Panc1 (cell line): ENCODE measurements around the gene MS4A8.

ENCODE experiments used
- CTCF ChIP-seq: fragments of 450-650 bp; IDR thresholded peaks from 2 replicates; pipeline ENCODE4 v1.5.1; 2017; ENCODE audit warnings: mild to moderate bottlenecking
- POLR2AphosphoS5 ChIP-seq: IDR thresholded peaks from 2 replicates; pipeline ENCODE4 v1.6.1; 2012; ENCODE audit warnings: mild to moderate bottlenecking, low read depth, low read length, moderate library complexity
- SIN3A ChIP-seq: IDR thresholded peaks from 2 replicates; pipeline ENCODE4 v1.6.1; 2012; ENCODE audit warnings: low read depth, mild to moderate bottlenecking, low read length, moderate library complexity, borderline replicate concordance; ENCODE audit not compliant: insufficient read depth
- TF ChIP-seq, protein P1 (sequence below), 2 experiments: IDR thresholded peaks; 2 replicates each; pipeline ENCODE4 v1.6.1; 2011 to 2012; ENCODE audit warnings: low read depth in 2 of 2, control low read depth in 1 of 2, low read length in 1 of 2, mild to moderate bottlenecking in 1 of 2, moderate library complexity in 1 of 2; ENCODE audit not compliant: insufficient read depth in 1 of 2

DNA sequence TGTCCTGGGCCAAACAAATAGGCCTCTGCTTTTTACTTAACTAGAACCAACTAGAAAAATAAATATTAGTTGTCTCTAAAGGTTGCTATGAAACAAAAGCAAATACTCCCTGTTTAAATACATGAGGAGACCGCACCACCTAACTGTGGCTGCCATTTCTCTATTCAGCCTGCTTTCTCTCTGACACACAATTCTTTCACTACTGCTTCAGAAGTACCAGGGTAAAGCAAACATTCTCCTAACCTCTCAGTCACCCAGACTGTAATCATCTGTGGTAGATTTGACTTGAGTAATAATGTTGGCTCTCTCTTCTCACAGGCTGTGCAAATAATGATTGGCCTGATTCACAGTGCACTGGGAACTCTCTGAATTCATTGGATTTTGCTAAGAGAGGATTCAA is 41.0 kb upstream of the MS4A8 start:
- TF ChIP-seq CTCF (no peak), POLR2AphosphoS5 (no peak), SIN3A (no peak)
- TF ChIP-seq, protein P1, sequence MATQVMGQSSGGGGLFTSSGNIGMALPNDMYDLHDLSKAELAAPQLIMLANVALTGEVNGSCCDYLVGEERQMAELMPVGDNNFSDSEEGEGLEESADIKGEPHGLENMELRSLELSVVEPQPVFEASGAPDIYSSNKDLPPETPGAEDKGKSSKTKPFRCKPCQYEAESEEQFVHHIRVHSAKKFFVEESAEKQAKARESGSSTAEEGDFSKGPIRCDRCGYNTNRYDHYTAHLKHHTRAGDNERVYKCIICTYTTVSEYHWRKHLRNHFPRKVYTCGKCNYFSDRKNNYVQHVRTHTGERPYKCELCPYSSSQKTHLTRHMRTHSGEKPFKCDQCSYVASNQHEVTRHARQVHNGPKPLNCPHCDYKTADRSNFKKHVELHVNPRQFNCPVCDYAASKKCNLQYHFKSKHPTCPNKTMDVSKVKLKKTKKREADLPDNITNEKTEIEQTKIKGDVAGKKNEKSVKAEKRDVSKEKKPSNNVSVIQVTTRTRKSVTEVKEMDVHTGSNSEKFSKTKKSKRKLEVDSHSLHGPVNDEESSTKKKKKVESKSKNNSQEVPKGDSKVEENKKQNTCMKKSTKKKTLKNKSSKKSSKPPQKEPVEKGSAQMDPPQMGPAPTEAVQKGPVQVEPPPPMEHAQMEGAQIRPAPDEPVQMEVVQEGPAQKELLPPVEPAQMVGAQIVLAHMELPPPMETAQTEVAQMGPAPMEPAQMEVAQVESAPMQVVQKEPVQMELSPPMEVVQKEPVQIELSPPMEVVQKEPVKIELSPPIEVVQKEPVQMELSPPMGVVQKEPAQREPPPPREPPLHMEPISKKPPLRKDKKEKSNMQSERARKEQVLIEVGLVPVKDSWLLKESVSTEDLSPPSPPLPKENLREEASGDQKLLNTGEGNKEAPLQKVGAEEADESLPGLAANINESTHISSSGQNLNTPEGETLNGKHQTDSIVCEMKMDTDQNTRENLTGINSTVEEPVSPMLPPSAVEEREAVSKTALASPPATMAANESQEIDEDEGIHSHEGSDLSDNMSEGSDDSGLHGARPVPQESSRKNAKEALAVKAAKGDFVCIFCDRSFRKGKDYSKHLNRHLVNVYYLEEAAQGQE (IDR thresholded peaks at IDR 0.05; ENCODE audit: insufficient read depth in 1 of 2, low read depth in 2 of 2, low read length in 1 of 2): no peak
